Loucy (cell line): Measurements from ENCODE around the gene STARD6.

Experiments
- H2AFZ ChIP-seq: fragments of 200-600 bp; sonication (generic); 2 replicates; pipeline ENCODE4 v1.6.0; 2016; ENCODE audit warnings: antibody characterized with exemption, mild to moderate bottlenecking, low read length, moderate library complexity
- H3F3A ChIP-seq: fragments of 200-600 bp; 2 replicates; pipeline ENCODE4 v1.6.0; 2016; ENCODE audit warnings: antibody characterized with exemption, low read depth, mild to moderate bottlenecking
- H3K27me3 ChIP-seq: fragments of 200-600 bp; sonication (generic); 2 replicates; pipeline ENCODE4 v1.6.1; 2014; ENCODE audit warnings: low read length, mild to moderate bottlenecking; ENCODE audit not compliant: insufficient read depth, poor library complexity, severe bottlenecking
- H3K36me3 ChIP-seq: fragments of 200-600 bp; sonication (generic); 2 replicates; pipeline ENCODE4 v1.6.1; 2016; ENCODE audit warnings: low read length; ENCODE audit not compliant: insufficient read depth
- H3K4me1 ChIP-seq: fragments of 200-600 bp; sonication (generic); 2 replicates; pipeline ENCODE4 v1.5.1; 2014; ENCODE audit warnings: low read length, mild to moderate bottlenecking; ENCODE audit not compliant: insufficient read depth, poor library complexity, severe bottlenecking
- H3K4me2 ChIP-seq: fragments of 200-600 bp; sonication (generic); 2 replicates; pipeline ENCODE4 v1.6.0; 2014; ENCODE audit warnings: antibody characterized with exemption, low read length, low read depth, mild to moderate bottlenecking; ENCODE audit not compliant: poor library complexity, severe bottlenecking
- H3K4me3 ChIP-seq: fragments of 200-600 bp; sonication (generic); 2 replicates; pipeline ENCODE4 v1.5.1; 2014; ENCODE audit warnings: low read length, mild to moderate bottlenecking, mixed read lengths; ENCODE audit not compliant: poor library complexity, severe bottlenecking
- H3K79me2 ChIP-seq: fragments of 200-600 bp; sonication (generic); 2 replicates; pipeline ENCODE4 v1.6.1; 2014; ENCODE audit warnings: low read length; ENCODE audit not compliant: insufficient read depth
- H3K9ac ChIP-seq: fragments of 200-600 bp; sonication (generic); 2 replicates; pipeline ENCODE4 v1.6.0; 2014; ENCODE audit warnings: mild to moderate bottlenecking, low read depth, low read length, moderate library complexity; ENCODE audit not compliant: poor library complexity, severe bottlenecking
- H3K9me2 ChIP-seq: fragments of 200-600 bp; sonication (generic); replicated peaks from 2 replicates; pipeline ENCODE4 v1.6.1; 2016; ENCODE audit warnings: low read depth, low read length, mixed read lengths
- H3K9me3 ChIP-seq: fragments of 200-600 bp; sonication (generic); 2 replicates; pipeline ENCODE4 v1.6.1; 2014; ENCODE audit warnings: mild to moderate bottlenecking, antibody characterized with exemption, low read length, low read depth; ENCODE audit not compliant: insufficient read depth
- H4K20me1 ChIP-seq: fragments of 200-600 bp; sonication (generic); 2 replicates; pipeline ENCODE4 v1.6.0; 2014; ENCODE audit warnings: antibody characterized with exemption, low read length, mild to moderate bottlenecking; ENCODE audit not compliant: insufficient read depth, poor library complexity, severe bottlenecking
- CTCF ChIP-seq: fragments of 200-600 bp; sonication (generic); conservative IDR thresholded peaks from 2 replicates; pipeline ENCODE4 v1.5.1; 2014; ENCODE audit warnings: mild to moderate bottlenecking, antibody characterized with exemption, low read length
- EZH2phosphoT487 ChIP-seq: fragments of 200-600 bp; IDR thresholded peaks from 2 replicates; pipeline ENCODE4 v1.6.1; 2018; ENCODE audit warnings: antibody characterized with exemption, mild to moderate bottlenecking, moderate library complexity, borderline replicate concordance

The STARD6 gene

GRCh38 chr18:54351186-54351585 lies 6.5 kb downstream of the STARD6 start:
- TF ChIP-seq EZH2phosphoT487 (no peak), CTCF (no peak)
- Histone ChIP-seq H3K79me2 (no peaks in the 10 kb centered on the region), H3K9me3 (no peaks in the 10 kb centered on the region)

GRCh38 chr18:54338230-54338629 lies 19.4 kb downstream of the STARD6 start:
- Histone ChIP-seq H3K36me3 (no peaks in the 10 kb centered on the region), H3K9me3 (no peaks in the 10 kb centered on the region), H4K20me1 (no peaks in the 10 kb centered on the region), H3K4me3 (no peak overlapping the region), H2AFZ (no peak overlapping the region), H3K4me1 (no peaks in the 10 kb centered on the region), H3K4me2 (no peak overlapping the region), H3K27me3 (no peaks in the 10 kb centered on the region), H3K9ac (no peak overlapping the region), H3K9me2 (no peaks in the 10 kb centered on the region), H3K79me2 (no peaks in the 10 kb centered on the region), H3F3A (no peaks in the 10 kb centered on the region)
- no peak for TF ChIP-seq CTCF
- TF ChIP-seq EZH2phosphoT487: no peak

More at GRCh38 chr18:54351186-54351585, 6.5 kb downstream of the STARD6 start:
- H3K9me2 ChIP-seq: no peaks in the 10 kb centered on the region
- H3K9ac ChIP-seq: no peak overlapping the region
- no peaks in the 10 kb centered on the region for H4K20me1 ChIP-seq
- H2AFZ ChIP-seq: no peak overlapping the region
- peaks cover 15% of the 10 kb centered on the region for H3K27me3 ChIP-seq
- no peak overlapping the region for H3K4me2 ChIP-seq
- H3F3A ChIP-seq: no peaks in the 10 kb centered on the region
- H3K4me1 ChIP-seq: peaks cover 8% of the 10 kb centered on the region
- no peaks in the 10 kb centered on the region for H3K36me3 ChIP-seq
- H3K4me3 ChIP-seq: no peak overlapping the region

- Histone ChIP-seq H3K4me1 (no peaks in the 10 kb centered on the region), H4K20me1 (no peaks in the 10 kb centered on the region), H3K9me3 (no peaks in the 10 kb centered on the region), H3K36me3 (no peaks in the 10 kb centered on the region), H2AFZ (no peak overlapping the region), H3K4me3 (no peak overlapping the region), H3K4me2 (no peak overlapping the region), H3F3A (no peaks in the 10 kb centered on the region), H3K9me2 (no peaks in the 10 kb centered on the region), H3K9ac (no peak overlapping the region), H3K27me3 (no peaks in the 10 kb centered on the region), H3K79me2 (no peaks in the 10 kb centered on the region)
- TF ChIP-seq CTCF (no peak), EZH2phosphoT487 (no peak)
Measured at GRCh38 chr18:54335638-54336173, 22.0 kb downstream of the STARD6 start.
